UCSD-AML1 (cell line): ENCODE data around the gene RABGAP1.

Source experiments
- DNase-seq: peaks from one replicate; lab custom pipeline; 2025; ENCODE audit not compliant: unreplicated experiment; lab: John Stamatoyannopoulos, UW

The RABGAP1 gene

GRCh38 chr9:123150708-123151503 is 210.1 kb downstream of the RABGAP1 start:
- DNase-seq: no peak
